ENCODE results near the gene APOBEC3F.
"Not testable (repeated sequence)": the region's sequence is repeated elsewhere in the genome, so short reads cannot be mapped to it uniquely, and the experiment has no call there.

- not testable (repeated sequence) for TF ChIP-seq RFX5 (IDR thresholded peaks at IDR 0.05; ENCODE audit: low read length); USF1 (IDR thresholded peaks at IDR 0.05; ENCODE audit: borderline replicate concordance, low read depth); CHD2 (IDR thresholded peaks at IDR 0.05; ENCODE audit: low read length, partially characterized antibody); CTCF (IDR thresholded peaks at IDR 0.05); GABPA (IDR thresholded peaks at IDR 0.05; ENCODE audit: low read depth); USF2 (IDR thresholded peaks at IDR 0.05; ENCODE audit: borderline replicate concordance, low read depth, low read length); GATA2 (CRISPR knock-in tag; IDR thresholded peaks at IDR 0.05); MXI1 (IDR thresholded peaks at IDR 0.05; ENCODE audit: low read depth, low read length); YY1 (IDR thresholded peaks at IDR 0.05; ENCODE audit: low read depth); SMC3 (IDR thresholded peaks at IDR 0.05; ENCODE audit: low read depth, low read length); FOXJ3 (CRISPR knock-in tag; IDR thresholded peaks at IDR 0.05); TEAD4 (IDR thresholded peaks at IDR 0.05; ENCODE audit: borderline replicate concordance, insufficient read depth)
Measured at GRCh38 chr22:39051844-39052495, 11.3 kb downstream of the APOBEC3F start.
